GM12878 (cell line): Measurements from ENCODE around the gene TTLL4. TPM values are rescaled to one million over a fixed set of nuclear protein-coding genes. Genes with fewer than 3 reads are reported as not detected.

Source experiments
- ATAC-seq: fragments of 200-7000 bp; cut with Tn5 transposase; 3 replicates; pipeline ENCODE4 v1.9.1; 2020; ENCODE audit warnings: mild to moderate bottlenecking, moderate library complexity
- BruUV-seq: library from RNA; stranded (reverse); fragments of 400-500 nt; replicated peaks from 2 replicates; lab custom pipeline; 2021; lab: Mats Ljungman, UMichigan
- CTCF ChIA-PET: fragments of 300-600 bp; sonication (Branson Sonifier 250); formaldehyde crosslinking; extraction: SDS; loops from one replicate; lab custom pipeline; 2021; ENCODE audit warnings: inconsistent platforms; lab: Yijun Ruan, JAX
- POLR2A ChIA-PET: fragments of 350-600 bp; formaldehyde crosslinking; extraction: SDS; loops from one replicate; lab custom pipeline; 2021; ENCODE audit warnings: inconsistent platforms; lab: Charles Lee
- RAD21 ChIA-PET: fragments of 300-600 bp; sonication (Branson Sonifier 250); formaldehyde crosslinking; loops from one replicate; lab custom pipeline; 2023; ENCODE audit warnings: antibody characterized with exemption; ENCODE audit not compliant: unreplicated experiment; lab: Charles Lee
- SMC1A ChIA-PET: fragments of 300-600 bp; sonication (Branson Sonifier 250); formaldehyde crosslinking; loops from one replicate; lab custom pipeline; 2023; ENCODE audit not compliant: unreplicated experiment, uncharacterized antibody; lab: Charles Lee
- DNase-seq: peaks from one replicate; pipeline ENCODE4 v3.0.0-alpha.2; 2011; ENCODE audit warnings: low read depth, low spot score
- FAIRE-seq: peaks from 3 replicates; lab custom pipeline; 2011; peaks lifted over from hg19 to GRCh38; lab: Jason Lieb, UNC
- H2AFZ ChIP-seq: 2 replicates; pipeline ENCODE4 v1.6.0; 2011; ENCODE audit warnings: low read depth, low read length, control low read depth; ENCODE audit not compliant: control insufficient read depth
- H3K27ac ChIP-seq: 2 replicates; pipeline ENCODE4 v1.5.1; 2011; ENCODE audit warnings: control low read depth; ENCODE audit not compliant: control insufficient read depth, insufficient read depth
- H3K27me3 ChIP-seq, 2 experiments: replicated peaks in 1 of 2; 2 replicates each; pipeline versions ENCODE4 v1.6.0 to v1.6.1; 2011; ENCODE audit warnings: low read length in 1 of 2; ENCODE audit not compliant: control insufficient read depth in 2 of 2, insufficient read depth in 2 of 2
- H3K36me3 ChIP-seq, 2 experiments: 2 replicates each; pipeline ENCODE4 v1.5.1; 2011; ENCODE audit warnings: low read length in 1 of 2; ENCODE audit not compliant: control insufficient read depth in 2 of 2, insufficient read depth in 2 of 2
- H3K4me1 ChIP-seq: 2 replicates; pipeline ENCODE4 v1.6.1; 2011; ENCODE audit warnings: mild to moderate bottlenecking, low read length, moderate library complexity, mixed read lengths; ENCODE audit not compliant: control insufficient read depth, insufficient read depth
- H3K4me2 ChIP-seq: 2 replicates; pipeline ENCODE4 v1.6.0; 2011; ENCODE audit warnings: control low read depth; ENCODE audit not compliant: control insufficient read depth, insufficient read depth
- H3K4me3 ChIP-seq: fragments of 200-600 bp; sonication (generic); 2 replicates; pipeline ENCODE4 v1.5.1; 2016
- H3K79me2 ChIP-seq: 2 replicates; pipeline ENCODE4 v1.6.0; 2011; ENCODE audit warnings: low read length; ENCODE audit not compliant: control insufficient read depth, insufficient read depth
- H3K9ac ChIP-seq: 2 replicates; pipeline ENCODE4 v1.8.0; 2011; ENCODE audit warnings: low read length, control low read depth, mixed read lengths; ENCODE audit not compliant: control insufficient read depth, insufficient read depth
- H3K9me3 ChIP-seq: replicated peaks from 3 replicates; pipeline ENCODE4 v1.5.1; 2011; ENCODE audit warnings: mild to moderate bottlenecking, low read length; ENCODE audit not compliant: control insufficient read depth, insufficient read depth
- H4K20me1 ChIP-seq: 2 replicates; pipeline ENCODE4 v1.6.0; 2011; ENCODE audit not compliant: control insufficient read depth, insufficient read depth
- BCL3 ChIP-seq: IDR thresholded peaks from 2 replicates; pipeline ENCODE4 v1.6.1; 2011; ENCODE audit warnings: borderline replicate concordance, low read depth, mild to moderate bottlenecking, moderate library complexity, low read length; ENCODE audit not compliant: insufficient read depth, poor library complexity, severe bottlenecking
- GABPA ChIP-seq: IDR thresholded peaks from 2 replicates; pipeline ENCODE4 v1.6.1; 2014; ENCODE audit warnings: antibody characterized with exemption, low read depth, mild to moderate bottlenecking, inconsistent platforms
- HDGF ChIP-seq: fragments of 450-650 bp; IDR thresholded peaks from 2 replicates; pipeline ENCODE4 v1.6.1; 2016; ENCODE audit warnings: antibody characterized with exemption
- HSF1 ChIP-seq: fragments of 150-350 bp; IDR thresholded peaks from 2 replicates; pipeline ENCODE4 v1.6.1; 2014; ENCODE audit warnings: mild to moderate bottlenecking, low read depth, low read length
- IKZF1 ChIP-seq: fragments of 450-650 bp; conservative IDR thresholded peaks from 2 replicates; pipeline ENCODE4 v1.6.1; 2017; ENCODE audit warnings: antibody characterized with exemption, mild to moderate bottlenecking
- NFXL1 ChIP-seq: fragments of 450-650 bp; IDR thresholded peaks from 2 replicates; pipeline ENCODE4 v1.6.1; 2017; ENCODE audit warnings: antibody characterized with exemption, mild to moderate bottlenecking, borderline replicate concordance
- NR2C2 ChIP-seq: IDR thresholded peaks from 2 replicates; pipeline ENCODE4 v1.6.1; 2011; ENCODE audit warnings: borderline replicate concordance, low read depth; ENCODE audit not compliant: control insufficient read depth, insufficient read length
- SMAD5 ChIP-seq: IDR thresholded peaks from 2 replicates; pipeline ENCODE4 v1.6.1; 2016; ENCODE audit warnings: antibody characterized with exemption, low read depth
- TARDBP ChIP-seq: IDR thresholded peaks from 2 replicates; pipeline ENCODE4 v1.6.1; 2016; ENCODE audit warnings: borderline replicate concordance
- USF2 ChIP-seq: IDR thresholded peaks from 2 replicates; pipeline ENCODE4 v1.6.1; 2011; ENCODE audit warnings: low read depth, low read length, improper control_type of control experiment, borderline replicate concordance
- YBX1 ChIP-seq: fragments of 450-650 bp; IDR thresholded peaks from 2 replicates; pipeline ENCODE4 v1.6.1; 2016; ENCODE audit warnings: antibody characterized with exemption
- ZBTB4 ChIP-seq: fragments of 450-650 bp; formaldehyde crosslinking; IDR thresholded peaks from 2 replicates; pipeline ENCODE4 v1.4.0; 2022; ENCODE audit warnings: mild to moderate bottlenecking, moderate library complexity
- ZNF207 ChIP-seq: fragments of 450-650 bp; IDR thresholded peaks from 2 replicates; pipeline ENCODE4 v1.6.1; 2014; ENCODE audit warnings: antibody characterized with exemption, mild to moderate bottlenecking, borderline replicate concordance
- ZNF217 ChIP-seq: fragments of 450-650 bp; IDR thresholded peaks from 2 replicates; pipeline ENCODE4 v1.6.1; 2017; ENCODE audit warnings: antibody characterized with exemption, mild to moderate bottlenecking
- ZNF274 ChIP-seq: IDR thresholded peaks from one replicate; pipeline ENCODE4 v1.8.0; 2011; ENCODE audit not compliant: insufficient read length, insufficient read depth
- ZNF384 ChIP-seq: IDR thresholded peaks from 2 replicates; pipeline ENCODE4 v1.6.1; 2012; ENCODE audit warnings: low read depth, mild to moderate bottlenecking, low read length, improper control_type of control experiment, borderline replicate concordance
- ZZZ3 ChIP-seq: IDR thresholded peaks from 2 replicates; pipeline ENCODE4 v1.6.1; 2011; ENCODE audit warnings: low read depth; ENCODE audit not compliant: control insufficient read depth, insufficient read length
- WGBS: methylation state at CpG from one replicate; pipeline ENCODE4 v1.1.6; 2016; ENCODE audit warnings: low lambda C conversion rate; ENCODE audit not compliant: insufficient replicate concordance, insufficient coverage; ENCODE audit errors: missing lambda C conversion rate; 5-methylcytosine and 5-hydroxymethylcytosine counted together
- in situ Hi-C: fragments of 300-500 bp; cut with MboI; formaldehyde crosslinking; loops from 9 replicates; pipeline ENCODE4 v1.14.3; 2018; ENCODE audit warnings: mixed read lengths
- intact Hi-C: fragments of 100-400 bp; cut with micrococcal nuclease; formaldehyde crosslinking; loops from one replicate; pipeline ENCODE4 v1.14.2; 2022; ENCODE audit not compliant: unreplicated experiment
- polyA plus RNA-seq, 11 experiments: library from polyadenylated mRNA; depleted of rRNA in 4 of 11; unstranded in 6 of 11; stranded (reverse) in 5 of 11; fragments of >200 nt; fragmentation: Nextera tagmentation in 4 of 11; fragmentation: Illumina TruSeq in 1 of 11; extraction: Ambion mirVana in 4 of 11; extraction: Trizol in 1 of 11; gene quantifications; 1 replicate in 1 of 11; 2 replicates in 10 of 11; pipeline versions ENCODE4 v1.2.1 to v1.2.3, GENCODE V29; 2011 to 2016; ENCODE audit warnings: inconsistent platforms in 2 of 11, missing spikeins in 2 of 11, low read depth in 1 of 11
- total RNA-seq, 4 experiments: library from RNA; depleted of rRNA in 3 of 4; stranded (reverse); fragments of >200 nt in 3 of 4; fragmentation: Illumina TruSeq in 1 of 4; extraction: Trizol in 1 of 4; gene quantifications; 2 replicates each; pipeline versions ENCODE4 v1.2.1 to v1.2.3, GENCODE V29; 2013 to 2021

The TTLL4 gene
- total and polyA plus RNA-seq, 10 of the 15 experiments (the other 5 are each of a cell fraction or from before 2014, with no cell fraction given), result 16.6 to 63.1 (median 32.9) TPM

GRCh38 chr2:218783688-218784087 is 73.1 kb downstream of the TTLL4 start (continued):
- TF ChIP-seq USF2, result no peak
- no peak for TF ChIP-seq ZZZ3
- no peak for TF ChIP-seq NFXL1
- no peak for TF ChIP-seq GABPA
- TF ChIP-seq TARDBP, result no peak
- TF ChIP-seq IKZF1, result no peak
- TF ChIP-seq, all 136 proteins: peak for 0

GRCh38 chr2:218785103-218785502 is 74.5 kb downstream of the TTLL4 start:
- POLR2A ChIA-PET, result no interaction called here
- TF ChIP-seq HSF1 (no peak), ZBTB4 (CRISPR knock-in tag) (no peak), YBX1 (no peak), ZNF207 (no peak), SMAD5 (no peak), BCL3 (no peak), HDGF (no peak), NR2C2 (no peak), ZNF217 (no peak), ZNF384 (no peak), ZNF274 (no peak)

More at GRCh38 chr2:218785103-218785502, 74.5 kb downstream of the TTLL4 start:
- Histone ChIP-seq H3K9ac (no peak overlapping the region), H3K79me2 (no peaks in the 10 kb centered on the region), H2AFZ (no peak overlapping the region), H3K27ac (no peak overlapping the region), H3K4me1 (no peaks in the 10 kb centered on the region), H3K4me2 (no peak overlapping the region), H3K4me3 (no peak overlapping the region), H4K20me1 (no peaks in the 10 kb centered on the region), H3K9me3 (no peaks in the 10 kb centered on the region), H3K36me3 (no peaks in the 10 kb centered on the region), H3K27me3 (peaks cover 5 to 8% of the 10 kb centered on the region in 2 experiments; a peak in 3 of 4 replicates)
- BruUV-seq, result no TSS peak
- ChIA-PET SMC1A (interaction anchor here (0.8 kb wide), 1 partner anchor 1692 kb away, joined by 3 read pairs; no protein-coding TSS in a partner anchor), RAD21 (no interaction called here), CTCF (no interaction called here)
- 21% methylated on average over 1 of the region's 1 CpG for WGBS
- no peak for DNase-seq
- no peak for FAIRE-seq
- intact Hi-C loops, result no loop called here
- in situ Hi-C loops, result no loop called here
- ATAC-seq, result no peak
